Left renal cortex interstitium (tissue), 4 donors: ENCODE results near the gene DMWD. TPM values are rescaled to one million over a fixed set of nuclear protein-coding genes. Genes with fewer than 3 reads are reported as not detected.
A peak's percentile ranks its signal among the peaks of the same experiment; 100 is the strongest.

ENCODE experiments used
- DNase-seq, 4 donors: peaks; one replicate each; pipeline ENCODE4 v3.0.0-alpha.2; 2013; ENCODE audit warnings: low read depth in 4 of 4, low spot score in 2 of 4, missing footprints in 1 of 4
- polyA plus RNA-seq, 4 donors: library from polyadenylated mRNA; unstranded; fragments of 120-200 nt; gene quantifications; one replicate each; pipeline ENCODE4 v1.2.1, GENCODE V29; 2013; ENCODE audit not compliant: insufficient read length in 4 of 4

Gene DMWD, protein sequence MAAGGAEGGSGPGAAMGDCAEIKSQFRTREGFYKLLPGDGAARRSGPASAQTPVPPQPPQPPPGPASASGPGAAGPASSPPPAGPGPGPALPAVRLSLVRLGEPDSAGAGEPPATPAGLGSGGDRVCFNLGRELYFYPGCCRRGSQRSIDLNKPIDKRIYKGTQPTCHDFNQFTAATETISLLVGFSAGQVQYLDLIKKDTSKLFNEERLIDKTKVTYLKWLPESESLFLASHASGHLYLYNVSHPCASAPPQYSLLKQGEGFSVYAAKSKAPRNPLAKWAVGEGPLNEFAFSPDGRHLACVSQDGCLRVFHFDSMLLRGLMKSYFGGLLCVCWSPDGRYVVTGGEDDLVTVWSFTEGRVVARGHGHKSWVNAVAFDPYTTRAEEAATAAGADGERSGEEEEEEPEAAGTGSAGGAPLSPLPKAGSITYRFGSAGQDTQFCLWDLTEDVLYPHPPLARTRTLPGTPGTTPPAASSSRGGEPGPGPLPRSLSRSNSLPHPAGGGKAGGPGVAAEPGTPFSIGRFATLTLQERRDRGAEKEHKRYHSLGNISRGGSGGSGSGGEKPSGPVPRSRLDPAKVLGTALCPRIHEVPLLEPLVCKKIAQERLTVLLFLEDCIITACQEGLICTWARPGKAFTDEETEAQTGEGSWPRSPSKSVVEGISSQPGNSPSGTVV
- 10 to 100 TPM; 24.1 to 56.1 (median 39.9) TPM for polyA plus RNA-seq

DNA sequence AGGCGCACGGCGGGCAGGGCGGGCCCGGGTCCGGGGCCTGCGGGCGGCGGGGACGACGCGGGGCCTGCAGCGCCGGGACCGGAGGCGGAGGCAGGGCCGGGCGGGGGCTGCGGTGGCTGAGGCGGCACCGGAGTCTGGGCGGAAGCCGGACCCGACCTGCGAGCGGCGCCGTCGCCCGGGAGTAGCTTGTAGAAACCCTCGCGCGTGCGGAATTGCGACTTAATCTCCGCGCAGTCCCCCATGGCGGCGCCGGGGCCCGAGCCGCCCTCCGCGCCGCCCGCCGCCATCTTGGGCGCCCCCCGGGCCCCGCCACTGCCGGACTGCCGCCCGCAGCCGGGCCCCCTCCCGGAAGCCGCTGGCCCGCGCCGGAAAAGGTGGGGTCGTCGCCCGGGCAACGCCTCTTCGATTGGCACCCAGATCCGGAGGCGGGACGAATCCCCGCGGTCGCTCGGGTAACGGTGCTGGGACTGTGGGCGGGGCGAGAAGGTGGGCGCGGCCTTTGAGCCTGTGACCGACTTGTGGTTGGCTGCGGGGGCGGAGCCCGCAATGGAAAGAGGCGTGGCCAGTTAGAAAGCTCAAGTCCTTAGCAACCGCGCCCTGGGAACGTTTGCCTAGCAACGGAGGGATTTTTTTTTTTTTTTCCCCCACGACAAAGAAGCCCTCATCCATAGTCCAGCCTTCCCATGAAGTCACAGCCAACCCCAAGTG is at the start of gene DMWD:
Gene DMWD, minus strand, starts transcription at position 376 of the 708 bp plus-strand sequence. Its CDS starts 89 bp downstream, at position 287.
- DNase-seq = peak in 3 of 4 donors; percentile 98 to 99 (median 98)

DNA sequence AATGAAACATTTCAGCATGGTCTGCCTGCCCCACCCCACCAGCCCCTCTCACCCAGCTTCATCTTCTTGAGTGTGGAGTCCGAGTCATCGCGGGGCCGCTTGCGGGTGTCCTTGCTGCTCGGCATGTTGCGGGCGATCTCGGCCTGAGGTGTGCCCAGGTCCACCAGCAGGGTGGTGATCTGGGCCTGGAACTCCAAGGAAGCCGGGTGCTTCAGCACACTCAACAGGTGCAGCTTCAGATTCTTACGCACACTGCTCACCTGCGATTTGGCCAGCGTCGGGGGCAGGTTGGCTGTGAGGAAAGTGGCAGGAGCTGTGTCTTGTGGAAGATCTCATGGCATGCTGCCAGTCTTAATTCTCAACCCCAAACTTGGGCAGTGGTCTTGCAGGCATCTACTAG is 49.6 kb upstream of the DMWD start:
- DNase-seq = no peak

DNA sequence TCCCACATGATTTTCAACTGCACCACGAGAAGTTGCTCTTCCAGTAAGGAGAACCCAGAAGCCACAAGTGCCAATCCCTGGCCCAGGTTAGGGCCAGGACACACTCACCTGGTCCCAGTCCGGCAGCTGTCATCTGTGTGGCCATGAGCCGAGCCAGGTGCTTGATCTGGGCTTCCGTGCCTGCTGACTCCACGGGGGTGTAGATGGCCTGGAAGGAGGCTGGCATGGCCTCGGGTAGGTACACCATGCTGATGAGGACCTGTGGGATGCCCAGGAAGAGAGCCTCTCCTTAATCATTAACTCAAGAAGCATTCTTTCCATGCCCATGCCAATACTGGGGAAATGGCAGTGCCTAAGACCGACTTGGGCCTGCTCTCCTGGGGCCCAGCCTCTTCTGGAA is 42.3 kb upstream of the DMWD start:
- DNase-seq = no peak

DNA sequence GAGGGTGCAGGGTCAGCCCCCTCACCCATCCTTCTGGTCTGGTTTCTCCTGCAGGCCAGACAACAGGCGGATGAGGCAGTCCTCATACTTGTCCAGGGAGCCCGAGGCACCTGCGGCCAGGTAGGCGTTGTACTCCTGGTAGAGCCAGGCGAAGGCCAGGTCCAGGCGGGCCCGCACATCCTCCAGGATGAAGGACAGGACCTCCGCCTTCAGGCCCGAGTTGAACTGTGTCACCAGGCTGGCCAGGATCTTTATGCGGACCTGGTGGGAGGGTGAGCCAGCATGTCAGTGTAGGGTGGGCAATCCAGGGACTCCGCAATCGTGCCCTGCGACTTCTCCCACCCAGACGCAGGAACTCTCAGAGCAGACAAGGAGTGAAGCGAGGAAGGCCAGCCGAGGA is 36.3 kb upstream of the DMWD start:
- no peak for DNase-seq

DNA sequence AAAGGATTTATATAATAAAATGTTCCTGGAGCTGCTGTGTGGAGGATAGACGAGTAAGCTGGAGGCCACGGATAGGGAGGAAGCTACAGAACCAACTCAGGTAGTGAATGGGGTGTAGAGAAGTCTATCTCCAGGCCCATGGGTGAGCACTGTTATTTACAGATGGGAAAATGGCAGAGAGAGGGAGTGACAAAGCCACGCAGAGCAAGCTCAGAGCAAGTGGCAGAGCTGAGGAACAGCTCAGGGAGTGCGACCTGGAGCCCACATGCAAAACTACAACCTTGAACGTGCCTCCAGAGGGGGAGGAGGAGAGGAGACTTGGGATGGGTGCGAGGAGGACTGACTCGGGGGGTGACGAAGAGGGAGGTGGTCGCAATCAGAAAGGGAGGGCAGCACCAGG is 35.9 kb upstream of the DMWD start:
- no peak for DNase-seq

DNA sequence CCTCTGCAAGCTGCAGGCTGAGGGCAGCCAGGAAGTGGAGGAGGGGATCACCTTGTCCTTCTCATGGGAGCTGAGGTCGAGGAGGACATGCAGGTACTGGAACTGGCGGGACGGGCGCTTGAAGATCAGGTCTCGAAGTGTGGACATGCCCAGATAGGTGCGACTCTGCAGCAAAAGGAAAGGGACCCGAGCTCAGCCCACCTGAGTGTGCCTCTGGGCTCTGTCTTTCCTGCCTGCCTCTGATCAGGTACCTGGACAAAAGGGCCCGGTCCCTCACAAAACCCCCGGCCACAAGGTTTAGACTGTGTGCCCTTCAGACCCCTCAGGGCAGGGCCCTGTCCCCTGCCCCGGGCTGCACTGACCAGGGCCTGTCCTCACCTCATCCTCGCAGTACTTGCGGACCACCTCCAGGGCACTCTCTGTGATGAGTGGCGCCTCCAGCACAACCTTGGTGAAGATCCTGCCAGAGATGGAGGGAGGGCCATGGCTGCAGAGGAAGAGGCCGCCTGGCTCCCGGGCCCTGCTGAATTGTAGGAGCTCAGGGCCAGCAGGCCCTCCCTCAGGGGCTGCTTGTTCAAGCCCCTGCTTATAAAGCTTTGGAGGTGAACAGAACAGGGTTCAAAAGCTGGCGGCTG is 34.9 kb upstream of the DMWD start:
- no peak for DNase-seq

DNA sequence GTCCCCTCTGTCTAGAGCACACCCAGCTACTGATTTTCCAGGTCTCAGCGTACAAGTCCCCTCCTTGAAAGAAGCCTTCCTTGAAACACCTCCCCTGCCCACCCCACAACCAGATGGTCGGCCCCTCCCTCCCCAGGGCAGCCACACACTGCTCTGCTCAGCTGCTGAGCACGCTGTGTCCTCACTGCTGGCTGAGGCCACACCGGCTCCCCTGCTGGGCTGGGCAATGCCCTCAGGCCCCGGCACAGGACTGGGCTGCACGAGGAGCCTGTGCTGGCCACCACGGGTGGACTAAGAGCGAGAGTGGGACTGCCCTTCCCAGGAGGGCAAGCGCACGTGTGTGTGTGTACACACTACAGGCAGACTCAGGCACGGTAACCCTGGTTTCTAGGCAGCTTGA is 34.3 kb upstream of the DMWD start:
- DNase-seq = no peak

DNA sequence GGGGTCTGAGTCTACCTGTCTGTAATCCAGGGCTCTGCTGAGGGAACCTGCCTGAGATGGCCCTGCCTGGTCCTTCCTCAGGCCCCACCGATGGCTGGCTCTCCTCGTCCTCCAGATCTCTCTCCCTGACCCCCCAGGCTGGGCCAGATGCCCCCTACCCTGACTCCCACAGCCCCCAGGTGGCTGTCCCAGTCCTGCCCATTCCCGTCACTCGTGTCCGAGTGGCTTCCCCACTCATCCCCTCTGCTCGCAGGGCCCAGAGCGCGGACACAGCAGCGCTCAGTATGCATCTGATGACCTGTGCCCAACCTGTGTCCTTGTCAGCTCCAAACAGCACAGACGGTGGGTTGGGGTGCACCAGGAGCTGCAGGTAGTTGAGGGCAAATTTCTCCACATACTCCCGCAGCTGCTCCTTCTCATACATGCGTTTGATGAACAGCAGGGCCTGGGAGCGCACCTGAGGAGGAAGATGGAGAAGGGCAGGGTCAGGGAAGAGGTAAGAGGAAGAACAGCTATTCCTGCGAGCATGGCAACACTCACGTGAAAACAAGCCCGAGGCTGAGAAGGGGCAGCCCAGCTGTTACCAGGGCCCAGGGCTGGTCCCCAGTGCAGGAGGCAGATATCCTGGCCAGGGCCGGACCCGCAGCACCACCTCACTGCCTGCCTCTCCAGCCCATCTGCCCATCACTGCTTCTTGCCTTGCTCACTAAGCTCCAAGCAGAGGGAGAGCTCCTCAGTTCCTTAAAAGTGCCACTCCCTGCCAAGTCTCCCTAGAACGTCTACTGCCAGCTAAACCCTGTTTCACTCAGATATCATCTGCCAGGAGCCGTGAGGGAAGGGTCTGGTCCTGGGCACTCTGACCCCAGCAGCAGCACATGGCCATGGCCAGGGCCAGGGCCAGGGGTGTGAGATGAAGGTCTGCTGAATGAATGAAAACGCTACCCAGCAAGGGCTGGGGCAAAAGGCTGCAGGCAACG is 33.6 kb upstream of the DMWD start:
- DNase-seq = no peak

DNA sequence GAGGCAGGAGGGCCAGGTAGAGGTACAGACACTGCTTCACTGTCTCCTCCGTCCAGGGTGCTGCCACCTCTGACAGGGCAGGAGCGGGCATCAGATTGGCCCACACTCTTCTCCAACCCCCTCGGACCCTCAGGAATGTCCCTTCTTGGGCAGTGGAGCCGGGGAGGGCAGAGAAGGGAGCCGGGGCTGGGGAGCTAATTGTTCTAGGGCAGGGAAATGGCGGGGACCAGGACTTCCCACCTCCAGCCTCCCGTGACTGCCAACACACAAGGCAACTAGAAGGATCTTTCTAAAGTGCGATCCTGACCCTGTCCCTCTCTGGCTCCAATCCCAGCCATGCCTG is 32.6 kb upstream of the DMWD start:
- DNase-seq = no peak

DNA sequence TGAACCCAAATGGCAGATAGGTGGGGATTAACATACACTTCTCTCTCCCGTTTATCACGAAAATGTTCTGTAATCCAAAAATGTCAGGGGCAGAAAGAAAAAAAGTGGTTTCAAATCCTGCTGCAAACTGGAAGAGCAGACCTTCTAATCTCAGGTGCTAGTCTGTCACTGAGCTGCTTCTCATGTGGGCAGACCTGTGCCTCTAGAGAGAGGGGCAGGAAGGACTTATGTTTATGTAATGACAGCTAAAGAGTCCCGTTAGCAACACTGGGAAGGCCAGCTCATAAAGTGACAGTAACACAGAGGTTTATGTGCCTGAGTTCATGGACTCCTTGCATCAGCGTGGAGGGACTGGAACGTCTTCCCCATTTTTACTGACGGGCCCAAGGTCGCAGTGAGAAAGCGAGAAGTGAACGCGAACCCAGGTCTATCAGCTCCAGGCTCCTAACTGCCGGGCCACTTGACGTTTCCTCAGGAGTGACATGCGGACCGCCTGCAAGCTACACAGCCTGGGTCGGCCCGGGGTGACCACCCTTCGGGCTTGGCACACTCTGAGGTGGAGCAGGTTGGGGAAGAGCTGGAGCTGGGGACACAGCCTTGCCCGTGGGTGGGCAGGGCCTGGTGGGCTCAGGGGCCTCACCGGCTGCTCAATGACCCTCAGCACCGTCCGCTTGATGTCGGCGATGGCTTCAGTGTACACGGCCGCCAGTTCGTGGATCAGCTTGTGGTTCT is 32.1 kb upstream of the DMWD start:
- no peak for DNase-seq

DNA sequence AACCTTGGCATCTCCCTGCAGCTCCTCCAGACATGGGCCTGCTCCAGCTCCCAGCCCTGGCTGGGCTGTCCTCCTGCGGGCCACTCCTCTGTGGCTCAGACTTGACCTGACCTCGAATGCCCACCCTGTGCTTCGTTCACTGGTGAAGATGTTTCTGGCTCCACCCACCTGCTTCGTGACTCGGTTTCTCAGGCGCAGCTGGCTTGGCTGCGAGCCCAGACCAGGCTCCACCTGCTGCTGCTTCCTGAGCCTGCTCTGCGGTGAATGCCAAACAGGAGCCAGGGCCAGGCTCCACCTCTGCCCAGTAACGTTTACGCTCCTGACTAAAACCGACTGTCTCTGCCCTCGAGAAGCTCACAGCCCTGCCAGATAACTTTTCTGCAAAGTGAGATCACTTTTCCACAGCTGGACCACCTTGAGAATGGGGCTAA is 31.4 kb upstream of the DMWD start:
- DNase-seq = no peak

DNA sequence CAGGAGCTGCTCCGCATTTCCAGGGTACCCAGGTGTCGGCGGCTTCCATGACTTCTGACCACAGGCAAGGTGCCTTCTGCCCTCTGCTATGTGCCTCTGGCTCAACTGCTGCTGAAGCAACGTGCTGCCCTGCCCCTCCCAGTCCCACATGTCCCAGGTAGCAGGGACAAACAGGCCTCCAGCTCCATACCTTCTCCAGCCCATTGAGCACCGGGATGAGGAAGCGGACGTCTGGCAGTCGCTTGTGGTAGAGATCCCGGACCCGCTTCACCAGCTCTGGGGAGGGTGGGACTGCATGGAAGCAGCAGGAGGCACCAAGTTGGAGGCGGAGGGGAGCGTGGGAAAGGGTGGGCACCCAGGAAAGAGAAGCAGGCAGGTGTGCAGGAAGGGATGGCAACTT is 30.5 kb upstream of the DMWD start:
- DNase-seq = no peak

DNA sequence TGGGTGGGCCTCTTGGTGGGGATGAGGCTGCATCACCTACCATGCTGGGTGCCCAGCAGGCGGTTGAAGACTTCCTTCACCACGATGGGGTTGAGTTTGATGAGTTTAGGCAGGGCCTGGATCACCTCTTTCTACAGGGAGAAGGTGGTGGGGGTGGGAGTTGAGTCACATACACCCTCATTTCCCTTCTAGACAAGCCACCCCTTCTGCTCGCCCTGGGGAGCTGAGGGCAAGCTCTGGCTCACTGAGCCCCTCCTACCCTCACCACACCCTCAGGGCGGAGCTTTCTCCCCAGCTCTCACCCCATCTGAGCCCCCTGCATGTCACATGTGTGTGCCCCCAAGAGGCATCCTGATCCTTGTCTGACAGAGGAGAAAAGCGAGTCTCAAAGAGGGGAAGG is 30.1 kb upstream of the DMWD start:
- DNase-seq = no peak

DNA sequence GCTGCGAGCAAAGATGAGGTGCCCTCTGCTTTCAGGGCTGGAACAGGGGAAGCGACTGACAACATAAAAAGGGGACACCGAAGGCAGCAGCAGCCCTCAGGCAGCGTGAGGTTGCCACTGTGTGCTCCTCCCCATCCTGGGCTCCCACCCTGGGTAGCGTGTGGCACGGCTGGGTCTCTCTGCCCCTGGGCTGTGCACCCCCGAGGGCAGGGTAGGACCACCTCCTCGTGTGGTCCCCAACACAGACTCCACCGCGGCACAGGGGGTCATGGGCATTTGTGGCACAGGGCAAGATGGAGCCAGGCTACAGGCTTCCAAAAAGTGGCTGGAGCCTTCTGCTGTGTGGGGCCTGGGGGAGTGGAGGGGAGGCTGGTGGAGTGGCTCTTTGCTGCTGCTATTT is 28.9 kb upstream of the DMWD start:
- no peak for DNase-seq

DNA sequence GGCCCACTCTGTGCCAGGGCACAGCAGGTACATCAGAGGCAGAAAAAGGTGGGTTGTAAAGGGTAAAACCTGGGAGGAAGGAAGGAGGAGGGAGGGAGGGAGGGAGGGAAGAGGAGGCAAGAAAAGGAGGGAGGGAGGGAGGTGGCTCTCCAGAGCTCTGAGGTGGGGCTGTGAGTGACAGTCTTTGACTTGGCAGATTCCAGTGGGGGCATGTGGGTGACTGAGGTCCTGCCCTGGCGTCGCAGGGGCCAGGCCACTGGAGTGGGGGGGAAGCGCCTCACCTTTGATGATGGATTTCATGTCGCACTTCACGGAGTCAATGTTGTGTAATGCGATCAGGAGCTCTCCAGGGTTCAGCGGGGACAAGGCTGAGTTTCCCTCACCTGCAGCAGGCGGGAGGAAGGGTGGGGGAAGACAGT is 28.5 kb upstream of the DMWD start:
- no peak for DNase-seq

DNA sequence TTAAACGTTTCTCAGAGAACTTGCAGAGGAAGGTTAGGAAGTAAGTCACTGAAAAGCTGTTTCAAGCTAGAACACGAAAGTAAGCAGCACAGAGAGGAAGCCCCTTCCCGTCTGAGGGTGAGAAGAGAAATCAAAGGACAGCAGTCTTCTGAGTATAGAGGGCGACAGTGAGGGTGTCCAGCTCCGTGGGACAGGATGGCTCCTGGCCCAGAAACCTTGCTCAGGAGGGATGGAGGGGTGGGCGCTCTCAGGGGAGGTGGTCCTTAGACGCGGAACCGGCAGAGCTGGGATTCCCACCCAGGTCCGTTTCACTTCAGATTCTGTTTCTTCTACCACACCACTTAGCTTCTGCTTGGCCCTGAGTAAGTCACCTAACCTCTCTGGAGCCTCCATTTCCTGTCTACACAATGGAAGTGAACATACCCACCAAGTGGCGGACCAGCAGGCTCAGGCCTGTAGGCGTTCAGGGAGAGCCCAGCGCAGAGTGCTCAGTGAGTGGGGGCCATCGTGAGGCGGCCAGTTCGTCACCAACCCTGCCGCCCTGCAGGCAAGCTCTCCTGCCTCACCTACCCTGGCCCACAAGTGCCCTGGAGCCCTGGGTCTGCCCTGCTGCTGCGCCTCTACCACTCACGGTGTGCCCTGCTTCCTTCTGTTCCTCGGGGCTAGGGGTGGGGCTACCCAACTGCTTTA is 27.9 kb upstream of the DMWD start:
- no peak for DNase-seq

DNA sequence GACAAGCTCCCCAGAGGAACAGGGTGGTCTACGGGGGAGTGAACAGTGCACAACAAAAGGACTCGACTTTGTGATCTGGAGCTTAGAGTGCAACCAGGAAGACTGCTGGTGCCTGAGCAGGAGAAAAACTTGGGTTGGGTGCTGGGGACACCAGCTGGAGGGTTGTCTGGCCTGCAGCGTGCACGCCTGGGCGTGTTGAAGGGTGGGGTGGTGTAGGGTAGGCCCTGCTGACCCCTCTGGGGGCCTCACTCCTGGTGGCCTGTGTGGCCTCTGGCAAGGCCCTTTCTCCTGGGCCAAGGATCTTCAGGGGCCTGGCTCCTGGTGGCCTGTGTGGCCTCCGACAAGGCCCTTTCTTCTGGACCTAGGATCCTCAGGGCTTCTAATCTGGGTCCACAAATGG is 27.1 kb upstream of the DMWD start:
- no peak for DNase-seq

DNA sequence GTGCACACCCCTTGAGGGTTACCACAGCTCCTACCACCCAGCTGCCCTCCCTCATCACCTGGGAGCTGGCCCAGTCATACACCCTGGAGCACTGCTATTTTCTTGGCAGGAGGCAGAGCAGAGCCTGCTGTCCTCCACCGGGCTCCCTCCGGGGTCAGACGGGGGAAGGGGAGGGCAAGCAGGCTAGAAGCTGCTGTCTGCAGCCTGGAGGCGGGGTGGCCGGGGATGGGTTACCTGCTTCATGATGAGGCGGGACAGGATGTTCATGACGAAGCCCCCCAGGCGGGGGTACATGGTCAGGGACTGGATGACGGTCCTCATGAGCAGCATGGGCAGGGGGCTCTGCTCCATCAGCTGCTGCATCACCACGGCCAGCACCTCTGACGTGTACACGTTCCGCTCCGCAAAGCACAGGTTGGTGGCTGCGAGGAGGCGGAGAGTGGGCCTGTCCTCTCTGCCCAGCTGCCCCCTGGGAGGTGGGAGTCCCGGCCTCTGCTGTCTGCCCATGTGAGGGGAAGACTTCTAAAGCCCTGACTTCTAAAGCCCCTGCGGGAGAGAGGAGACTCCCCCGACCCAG is 25.2 kb upstream of the DMWD start:
- no peak for DNase-seq
